Activated naive CD8-positive, alpha-beta T cell (primary cell): Measurements from ENCODE around the gene SYCE3.
"Not testable (repeated sequence)": the region's sequence is repeated elsewhere in the genome, so short reads cannot be mapped to it uniquely, and the experiment has no call there.

ENCODE experiments used
- H3K27ac Mint-ChIP-seq: one replicate; pipeline ENCODE4 v1.8.0; 2021; ENCODE audit warnings: mixed read lengths
- H3K27me3 Mint-ChIP-seq: one replicate; pipeline ENCODE4 v1.8.0; 2021; ENCODE audit warnings: mixed read lengths
- H3K36me3 Mint-ChIP-seq: one replicate; pipeline ENCODE4 v1.8.0; 2021; ENCODE audit warnings: mixed read lengths
- H3K4me1 Mint-ChIP-seq: one replicate; pipeline ENCODE4 v1.8.0; 2021; ENCODE audit warnings: low read depth, mixed read lengths
- H3K4me3 Mint-ChIP-seq: one replicate; pipeline ENCODE4 v1.8.0; 2021; ENCODE audit warnings: mild to moderate bottlenecking, mixed read lengths
- H3K9me3 Mint-ChIP-seq: one replicate; pipeline ENCODE4 v1.8.0; 2021; ENCODE audit warnings: low read depth, mixed read lengths

The SYCE3 gene

DNA sequence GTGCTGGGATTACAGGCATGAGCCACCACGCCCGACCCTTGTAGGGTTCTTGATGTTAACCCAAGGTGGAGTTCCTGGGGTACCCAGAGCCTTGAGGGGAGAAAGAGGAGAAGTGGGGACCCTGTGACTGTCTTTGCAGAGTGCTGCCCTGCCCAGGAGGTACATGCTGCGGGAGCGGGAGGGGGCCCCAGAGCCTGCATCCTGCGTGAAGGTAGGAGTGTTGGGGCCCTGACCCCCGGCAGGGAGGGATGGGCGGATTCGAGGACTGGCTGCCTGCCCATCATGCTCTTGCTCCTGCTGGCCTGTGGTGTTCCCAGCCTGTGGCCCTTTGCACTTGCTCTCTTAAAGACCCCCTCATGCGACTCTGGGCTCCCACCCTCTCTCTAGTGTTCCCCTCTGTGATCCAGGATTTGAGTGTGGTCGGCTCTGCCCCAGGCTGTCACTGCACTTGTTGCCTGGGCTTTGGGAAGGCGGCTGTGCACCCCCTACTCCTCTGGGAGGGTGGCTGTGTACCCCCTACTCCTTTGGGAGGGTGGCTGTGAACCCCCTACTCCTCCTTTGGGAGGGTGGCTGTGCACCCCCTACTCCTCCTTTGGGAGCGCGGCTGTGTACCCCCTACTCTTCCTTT lies 41.8 kb downstream of the SYCE3 start:
- peaks cover 7% of the 10 kb centered on the region for H3K4me1 Mint-ChIP-seq
- no peaks in the 10 kb centered on the region for H3K27me3 Mint-ChIP-seq
- no peak overlapping the region for H3K4me3 Mint-ChIP-seq

GRCh38 chr22:50520184-50520583 lies 42.5 kb downstream of the SYCE3 start:
- H3K4me1 Mint-ChIP-seq, H3K9me3 Mint-ChIP-seq, H3K27me3 Mint-ChIP-seq, H3K36me3 Mint-ChIP-seq, H3K27ac Mint-ChIP-seq, H3K4me3 Mint-ChIP-seq: not testable (repeated sequence)

More for the DNA sequence above, 41.8 kb downstream of the SYCE3 start:
- Mint-ChIP-seq H3K9me3 (no peaks in the 10 kb centered on the region), H3K27ac (no peak overlapping the region), H3K36me3 (peaks cover 2% of the 10 kb centered on the region)

GRCh38 chr22:50519151-50519550 lies 43.6 kb downstream of the SYCE3 start:
- H3K4me3 Mint-ChIP-seq, result no peak overlapping the region
- no peaks in the 10 kb centered on the region for H3K36me3 Mint-ChIP-seq
- peaks cover 8% of the 10 kb centered on the region for H3K4me1 Mint-ChIP-seq
- no peak overlapping the region for H3K27ac Mint-ChIP-seq
- H3K9me3 Mint-ChIP-seq, result no peaks in the 10 kb centered on the region
- H3K27me3 Mint-ChIP-seq, result no peaks in the 10 kb centered on the region

- Mint-ChIP-seq H3K36me3 (no peaks in the 10 kb centered on the region), H3K27me3 (no peaks in the 10 kb centered on the region), H3K27ac (no peak overlapping the region), H3K4me1 (peaks cover 9% of the 10 kb centered on the region), H3K9me3 (no peaks in the 10 kb centered on the region), H3K4me3 (no peak overlapping the region)
Measured at GRCh38 chr22:50518606-50519005, 44.1 kb downstream of the SYCE3 start.

GRCh38 chr22:50517495-50518260 lies 45.0 kb downstream of the SYCE3 start:
- H3K27ac Mint-ChIP-seq, result no peak overlapping the region

DNA sequence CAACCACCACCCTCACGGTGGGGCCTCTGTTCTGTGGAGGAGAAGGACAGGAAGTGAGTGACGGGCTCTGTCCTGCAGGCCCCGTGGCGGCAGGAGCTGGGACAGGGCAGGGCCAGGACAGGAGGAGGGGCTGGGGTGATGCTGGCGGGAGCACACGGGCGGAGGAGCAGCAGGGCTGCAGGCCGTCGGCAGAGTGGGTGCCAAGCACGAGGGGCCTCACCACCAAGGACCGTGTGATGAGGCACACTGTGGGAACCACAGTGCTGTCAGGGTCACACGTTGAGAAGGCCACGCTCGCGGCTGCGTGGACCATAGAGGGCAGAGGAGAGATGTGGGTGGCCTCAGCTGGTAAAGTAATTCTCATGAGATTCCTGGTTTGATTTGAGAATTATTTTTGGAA lies 45.8 kb downstream of the SYCE3 start:
- Mint-ChIP-seq H3K9me3 (no peaks in the 10 kb centered on the region), H3K27me3 (no peaks in the 10 kb centered on the region), H3K27ac (no peak overlapping the region), H3K36me3 (no peaks in the 10 kb centered on the region), H3K4me3 (no peak overlapping the region), H3K4me1 (peaks cover 8% of the 10 kb centered on the region)

More at GRCh38 chr22:50517495-50518260, 45.0 kb downstream of the SYCE3 start:
- Mint-ChIP-seq H3K4me1 (peaks cover 8% of the 10 kb centered on the region), H3K9me3 (no peaks in the 10 kb centered on the region), H3K27me3 (no peaks in the 10 kb centered on the region), H3K4me3 (no peak overlapping the region), H3K36me3 (no peaks in the 10 kb centered on the region)

- H3K4me1 Mint-ChIP-seq, result peaks cover 8% of the 10 kb centered on the region
- no peak overlapping the region for H3K27ac Mint-ChIP-seq
- H3K27me3 Mint-ChIP-seq, result no peaks in the 10 kb centered on the region
- no peaks in the 10 kb centered on the region for H3K9me3 Mint-ChIP-seq
- H3K4me3 Mint-ChIP-seq, result no peak overlapping the region
- H3K36me3 Mint-ChIP-seq, result no peaks in the 10 kb centered on the region
Measured at GRCh38 chr22:50516068-50516467, 46.7 kb downstream of the SYCE3 start.

GRCh38 chr22:50513175-50513574 lies 49.5 kb downstream of the SYCE3 start:
- no peak overlapping the region for H3K27ac Mint-ChIP-seq
- H3K9me3 Mint-ChIP-seq, result no peaks in the 10 kb centered on the region
- no peaks in the 10 kb centered on the region for H3K27me3 Mint-ChIP-seq
- H3K4me3 Mint-ChIP-seq, result no peak overlapping the region
- peaks cover 20% of the 10 kb centered on the region for H3K4me1 Mint-ChIP-seq
- H3K36me3 Mint-ChIP-seq, result no peaks in the 10 kb centered on the region

DNA sequence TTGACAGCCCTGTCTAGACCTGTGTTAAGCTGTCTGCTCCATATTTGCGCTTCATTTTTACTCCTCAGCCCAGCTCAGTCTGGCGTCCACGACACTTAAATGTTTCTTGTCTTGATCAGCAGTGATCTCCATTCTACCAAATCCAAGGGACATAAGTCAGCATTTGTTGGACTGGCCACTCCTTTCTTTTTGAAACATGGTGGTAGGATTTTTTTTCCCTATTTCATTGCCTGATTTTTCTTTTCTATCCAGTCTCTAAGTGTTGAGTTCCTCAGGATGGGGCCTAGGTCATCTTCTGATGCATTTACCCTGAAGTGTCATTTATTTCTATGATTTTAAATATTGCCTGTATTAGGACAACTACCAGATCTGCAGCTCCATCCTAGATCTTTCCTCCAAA lies 53.8 kb downstream of the SYCE3 start:
- Mint-ChIP-seq H3K27me3 (no peaks in the 10 kb centered on the region), H3K27ac (peak overlapping the region; percentile 96), H3K4me1 (peaks cover 14% of the 10 kb centered on the region), H3K4me3 (peak overlapping the region; percentile 93), H3K36me3 (no peaks in the 10 kb centered on the region), H3K9me3 (no peaks in the 10 kb centered on the region)

DNA sequence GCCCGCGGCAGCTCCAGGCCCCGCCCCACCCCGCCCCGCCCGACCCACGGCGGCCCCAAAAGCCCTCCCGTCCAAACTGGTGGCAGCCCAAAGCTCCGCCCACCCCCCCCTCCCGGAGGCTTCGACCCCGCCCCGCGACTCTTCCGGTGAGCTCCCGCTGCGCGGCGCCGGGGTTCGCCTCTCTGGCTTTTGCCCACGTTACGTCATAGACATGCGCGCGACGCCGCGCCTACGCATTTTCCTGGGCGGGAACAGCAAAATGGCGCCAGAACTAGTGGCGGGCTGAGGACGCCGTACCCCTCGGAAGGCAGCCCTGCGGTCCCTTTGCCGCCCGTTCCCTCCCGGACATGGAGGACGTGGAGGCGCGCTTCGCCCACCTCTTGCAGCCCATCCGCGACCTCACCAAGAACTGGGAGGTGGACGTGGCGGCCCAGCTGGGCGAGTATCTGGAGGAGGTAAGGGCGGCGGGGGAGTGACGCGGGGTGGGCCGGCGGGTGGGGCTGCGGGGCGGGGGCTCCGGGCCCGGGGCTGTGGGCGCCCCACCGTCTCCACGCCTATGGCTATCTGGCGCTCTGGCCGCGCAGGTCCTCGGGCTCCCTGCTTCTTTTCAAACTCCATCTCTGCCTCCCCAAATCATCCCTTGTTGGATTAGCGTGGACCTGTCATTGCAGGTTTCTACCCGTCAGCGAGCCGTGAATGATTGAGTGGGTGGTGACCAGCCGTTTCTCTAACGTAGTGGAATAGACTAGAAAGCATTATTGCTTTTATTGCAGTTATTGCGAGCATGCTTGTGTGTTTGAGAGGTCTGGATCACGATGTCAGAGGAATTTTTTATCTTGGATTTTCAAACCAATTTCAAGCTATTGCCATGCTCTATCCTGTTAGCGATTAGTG lies 54.5 kb downstream of the SYCE3 start, which contains the start of gene NCAPH2:
Gene NCAPH2, plus strand, starts transcription at position 234 of the 894 bp plus-strand sequence. Its CDS starts 114 bp downstream, at position 348.
- no peaks in the 10 kb centered on the region for H3K9me3 Mint-ChIP-seq

DNA sequence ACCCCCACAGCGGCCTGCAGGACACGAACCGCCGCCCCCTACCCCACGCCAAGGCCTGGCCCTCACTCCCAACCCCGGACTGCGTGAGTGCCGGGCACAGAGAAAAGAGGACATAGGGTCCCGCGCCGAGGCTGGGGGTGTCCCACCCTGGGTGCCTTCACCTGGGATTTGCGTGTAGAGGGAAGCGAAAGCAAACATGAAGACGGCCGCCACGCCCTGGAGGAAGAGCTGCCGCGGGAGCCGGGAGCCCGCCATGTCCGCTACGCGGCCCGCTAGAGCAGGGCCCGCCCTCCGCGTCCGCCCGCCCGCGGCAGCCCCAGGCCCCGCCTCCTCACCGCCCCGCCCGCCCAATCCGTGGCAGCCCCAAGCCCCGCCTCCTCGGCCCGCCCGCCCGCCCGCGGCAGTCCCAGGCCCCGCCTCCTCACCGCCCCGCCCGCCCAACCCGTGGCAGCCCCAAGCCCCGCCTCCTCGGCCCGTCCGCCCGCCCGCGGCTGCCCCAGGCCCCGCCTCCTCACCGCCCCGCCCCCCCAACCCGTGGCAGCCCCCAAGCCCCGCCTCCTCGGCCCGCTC lies 55.2 kb downstream of the SYCE3 start, which contains the start of gene LMF2:
Gene LMF2, minus strand, starts transcription at position 282 of the 570 bp plus-strand sequence. Its CDS starts 27 bp downstream, at position 255.
- H3K4me1 Mint-ChIP-seq, result peaks cover 12% of the 10 kb centered on the region
- peak within 1 kb of the TSS; percentile 93 for H3K4me3 Mint-ChIP-seq
- H3K27ac Mint-ChIP-seq, result peak within 1 kb of the TSS; percentile 96
- H3K27me3 Mint-ChIP-seq, result no peaks in the 10 kb centered on the region
- no peaks in the 10 kb centered on the region for H3K36me3 Mint-ChIP-seq
- H3K9me3 Mint-ChIP-seq, result no peaks in the 10 kb centered on the region

More for the DNA sequence above, 54.5 kb downstream of the SYCE3 start, which contains the start of gene NCAPH2:
- H3K4me3 Mint-ChIP-seq, result peak within 1 kb of the TSS; percentile 93
- H3K27me3 Mint-ChIP-seq, result no peaks in the 10 kb centered on the region
- peak within 1 kb of the TSS; percentile 96 for H3K27ac Mint-ChIP-seq
- H3K4me1 Mint-ChIP-seq, result peaks cover 12% of the 10 kb centered on the region
- H3K36me3 Mint-ChIP-seq, result no peaks in the 10 kb centered on the region

DNA sequence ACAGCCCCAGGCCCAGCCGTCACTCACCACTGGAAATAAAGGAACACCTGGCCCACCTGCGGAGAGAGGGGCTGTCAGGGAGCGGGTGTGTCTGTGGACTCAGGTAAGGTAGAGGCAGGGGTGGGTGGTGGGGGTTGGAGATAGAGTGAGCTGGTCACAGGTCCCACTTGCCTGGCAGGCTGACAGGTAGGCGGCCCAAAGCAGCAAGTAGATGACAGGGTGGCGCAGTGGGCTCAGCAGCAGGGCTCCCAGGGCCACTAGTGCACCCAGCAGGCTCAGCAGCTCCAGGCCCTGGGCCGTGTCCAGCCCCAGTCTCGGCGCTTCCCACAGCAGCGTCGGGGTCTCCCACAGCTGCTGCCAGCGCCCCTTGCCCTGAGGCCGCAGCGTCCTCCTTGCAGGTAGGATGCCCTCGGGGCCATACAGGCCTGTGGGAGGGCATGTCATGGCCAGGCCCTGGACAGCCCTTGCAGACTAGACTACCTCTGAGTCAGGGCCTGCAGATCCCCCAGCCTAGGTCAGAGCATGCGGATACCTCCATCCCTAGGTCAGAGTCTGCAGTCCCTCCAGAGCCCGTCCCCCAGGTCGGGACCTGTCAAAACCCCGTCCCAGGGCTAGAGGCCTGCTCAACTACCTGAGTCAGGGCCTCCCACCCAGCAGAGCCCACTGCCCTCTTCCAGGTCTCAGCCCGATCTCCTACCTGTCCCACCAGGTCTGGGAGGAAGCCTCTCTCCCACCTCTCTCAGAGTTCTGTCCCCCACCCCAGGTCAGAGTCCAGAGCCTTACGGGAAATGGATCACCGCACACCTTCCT lies 55.9 kb downstream of the SYCE3 start:
- no peaks in the 10 kb centered on the region for H3K36me3 Mint-ChIP-seq
- H3K27me3 Mint-ChIP-seq, result no peaks in the 10 kb centered on the region
- H3K9me3 Mint-ChIP-seq, result no peaks in the 10 kb centered on the region
- peak overlapping the region; percentile 92 for H3K27ac Mint-ChIP-seq
- H3K4me3 Mint-ChIP-seq, result peak overlapping the region; percentile 93
- peaks cover 12% of the 10 kb centered on the region for H3K4me1 Mint-ChIP-seq

DNA sequence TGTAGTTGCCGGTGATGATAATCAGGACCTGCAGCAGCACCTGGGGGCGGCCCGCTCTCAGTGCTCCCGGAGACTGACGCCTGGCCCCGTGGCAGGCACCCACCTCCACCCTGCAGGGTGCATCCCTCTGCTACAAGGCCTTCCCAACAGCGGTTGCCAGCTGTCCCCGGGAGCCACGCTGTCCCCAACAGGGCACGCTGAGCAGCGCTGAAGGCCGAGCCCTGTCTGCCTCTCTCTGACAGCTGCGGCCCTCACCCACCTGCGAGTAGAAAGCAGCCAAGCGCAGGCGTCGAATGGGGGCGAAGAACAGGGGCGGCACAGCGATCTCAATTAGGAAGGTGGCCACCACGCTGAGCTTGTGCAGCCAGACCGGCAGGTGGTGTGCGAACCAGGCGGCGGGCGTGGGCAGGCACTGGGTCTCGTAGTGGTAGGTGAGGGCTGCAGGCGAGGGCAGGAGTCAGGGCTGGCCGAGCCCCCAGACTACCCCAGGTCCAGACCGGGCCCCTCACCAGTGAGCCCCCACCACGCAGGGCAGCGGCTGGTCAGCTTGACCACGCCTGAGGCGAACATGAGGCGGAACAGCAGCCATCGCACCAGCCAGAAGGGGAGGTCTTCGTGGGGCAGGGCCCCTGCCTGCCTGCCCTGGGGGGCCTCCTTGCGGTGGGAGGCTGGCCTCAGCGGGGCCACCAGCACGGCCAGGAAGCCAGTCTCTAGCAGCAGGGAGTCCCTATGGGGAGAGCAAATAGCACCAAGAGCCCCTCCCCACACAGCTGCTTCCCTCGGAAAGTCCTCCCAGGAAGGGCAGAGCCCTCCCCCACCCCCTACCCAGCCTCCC lies 56.7 kb downstream of the SYCE3 start:
- H3K4me3 Mint-ChIP-seq, result peak overlapping the region; percentile 93
- no peaks in the 10 kb centered on the region for H3K27me3 Mint-ChIP-seq
- peaks cover 12% of the 10 kb centered on the region for H3K4me1 Mint-ChIP-seq
- H3K36me3 Mint-ChIP-seq, result no peaks in the 10 kb centered on the region
- H3K9me3 Mint-ChIP-seq, result no peaks in the 10 kb centered on the region
- no peak overlapping the region for H3K27ac Mint-ChIP-seq
